ENCODE measurements around the gene ACIN1.
A peak's percentile ranks its signal among the peaks of the same experiment; 100 is the strongest.

ACIN1 gene

DNA sequence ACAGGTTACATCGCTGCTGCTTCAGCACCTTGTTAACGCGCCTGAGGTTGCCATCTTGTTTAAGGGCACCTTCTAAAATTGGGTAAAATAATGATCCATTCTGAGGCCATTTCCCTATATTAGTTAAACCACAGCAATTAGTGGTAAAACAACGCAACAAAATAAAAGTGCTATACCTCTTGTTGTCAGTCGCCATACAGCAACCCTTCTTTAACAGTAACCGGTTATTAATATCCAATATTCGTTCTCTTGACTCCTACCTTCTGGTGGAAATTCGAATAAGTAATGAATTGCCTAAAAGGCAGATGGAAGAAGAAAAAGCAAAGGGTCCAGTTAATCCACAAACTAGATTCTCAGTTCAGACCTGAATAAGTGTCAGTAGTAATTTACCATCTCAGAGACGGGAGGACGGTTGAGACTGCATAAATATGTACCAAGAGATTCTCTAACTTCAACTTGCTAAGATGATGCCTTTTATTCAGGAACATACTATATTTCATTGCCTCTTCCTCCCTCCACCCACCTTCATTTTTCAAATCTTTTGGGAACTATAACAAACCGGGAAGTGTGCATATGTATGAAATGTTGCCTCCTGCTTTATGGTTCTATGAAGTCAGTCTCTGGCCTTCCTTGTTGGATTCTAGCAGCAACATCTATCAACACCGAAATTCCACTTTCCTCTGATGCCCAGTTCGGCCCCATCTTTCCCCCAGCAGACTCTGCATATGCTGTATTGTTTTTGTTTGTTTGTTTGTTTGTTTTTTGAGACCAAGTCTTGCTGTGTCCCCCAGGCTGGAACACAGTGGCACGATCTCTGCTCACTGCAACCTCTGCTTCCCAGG is 59.4 kb downstream of the ACIN1 start:
- Mint-ChIP-seq H3K27ac (peak overlapping the region; percentile 100), H3K4me1 (peaks cover 28% of the 10 kb centered on the region), H3K4me3 (peak overlapping the region; percentile 92), H3K9me3 (peaks cover 5% of the 10 kb centered on the region), H3K36me3 (peaks cover 15% of the 10 kb centered on the region), H3K27me3 (no peaks in the 10 kb centered on the region)

DNA sequence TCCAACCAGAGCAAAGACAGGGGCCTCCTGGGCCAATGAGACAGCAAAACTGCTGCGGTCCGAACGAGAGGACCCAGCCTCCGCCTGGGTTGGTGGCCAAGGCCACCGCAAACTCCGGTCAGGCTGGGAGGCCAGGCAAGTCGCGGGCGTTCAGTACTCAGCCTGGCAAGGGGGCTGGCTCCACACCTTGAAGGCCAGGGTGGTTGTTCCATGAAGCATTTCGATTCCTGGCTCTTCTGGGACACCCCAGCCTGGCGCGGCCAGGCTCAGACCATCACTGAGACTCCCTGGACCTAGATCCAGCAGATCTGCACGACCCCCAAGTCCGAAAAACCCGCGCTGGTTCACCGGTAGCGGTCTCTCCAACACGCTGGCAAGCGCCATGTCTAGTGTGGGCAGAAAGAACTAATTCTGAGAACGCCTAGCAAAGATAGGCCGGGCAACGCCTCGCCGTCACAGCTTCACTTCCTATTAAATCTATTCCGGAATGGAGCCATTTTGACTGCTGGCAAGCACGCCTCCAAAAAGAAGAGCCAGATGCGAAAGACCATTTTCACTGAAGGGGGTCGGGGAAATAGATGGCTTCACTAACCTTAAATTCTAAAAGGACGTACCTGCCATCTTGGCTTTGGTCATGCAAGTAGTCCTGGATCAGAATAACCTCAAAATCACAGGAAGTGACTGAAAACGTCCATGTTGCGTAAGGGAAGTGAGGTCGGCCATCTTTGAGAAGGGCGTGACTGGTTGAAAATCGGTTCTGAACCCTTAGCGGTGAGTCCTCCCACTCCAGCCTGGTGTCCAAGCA is 60.2 kb downstream of the ACIN1 start, which contains the start of gene PSMB5:
TSS of gene PSMB5 (minus strand) at position 403 of the 805 bp plus-strand sequence. CDS start at position 384, 19 bp downstream.
- peak within 1 kb of the TSS; percentile 92 for H3K4me3 Mint-ChIP-seq
- H3K4me1 Mint-ChIP-seq = peaks cover 28% of the 10 kb centered on the region

DNA sequence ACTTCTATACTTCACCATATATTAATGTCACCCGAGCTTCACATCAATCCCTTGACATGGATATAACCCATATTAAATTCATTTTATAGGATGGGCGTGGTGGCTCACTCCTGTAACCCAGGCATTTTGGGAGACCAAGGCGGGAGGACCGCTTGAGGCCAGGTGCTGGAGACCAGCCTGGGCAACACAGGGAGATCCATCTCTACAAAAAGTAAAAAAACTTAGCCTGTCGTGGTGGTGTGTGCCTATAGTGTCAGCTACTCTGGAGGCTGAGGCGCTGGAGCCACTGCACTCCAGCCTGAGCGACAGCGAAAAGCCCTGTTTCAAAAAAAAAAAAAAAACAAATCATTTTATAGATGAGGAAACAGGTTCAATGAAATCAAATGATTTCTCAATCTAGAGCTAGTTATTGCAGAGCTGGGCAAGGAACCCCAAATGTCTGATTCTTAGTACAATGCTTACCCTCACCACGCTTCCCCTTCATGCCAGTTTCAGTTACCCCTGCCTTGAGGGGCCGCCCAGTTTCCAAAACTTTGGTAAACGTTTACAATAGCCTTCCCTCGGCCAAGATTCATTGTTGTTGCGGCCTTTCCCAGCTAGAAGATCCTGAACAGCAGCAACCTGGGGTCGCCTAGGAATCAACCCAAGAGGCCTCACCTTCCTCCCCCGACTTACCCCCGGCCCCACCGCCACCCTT is 61.0 kb downstream of the ACIN1 start:
- peaks cover 19% of the 10 kb centered on the region for H3K36me3 Mint-ChIP-seq
- H3K27me3 Mint-ChIP-seq = no peaks in the 10 kb centered on the region
- H3K9me3 Mint-ChIP-seq = peaks cover 5% of the 10 kb centered on the region
- peaks cover 35% of the 10 kb centered on the region for H3K4me1 Mint-ChIP-seq
- peak overlapping the region; percentile 100 for H3K27ac Mint-ChIP-seq
- peak overlapping the region; percentile 92 for H3K4me3 Mint-ChIP-seq

More for the DNA sequence above, 60.2 kb downstream of the ACIN1 start, which contains the start of gene PSMB5:
- Mint-ChIP-seq H3K27ac (peak within 1 kb of the TSS; percentile 100), H3K9me3 (peaks cover 5% of the 10 kb centered on the region), H3K27me3 (no peaks in the 10 kb centered on the region), H3K36me3 (peaks cover 15% of the 10 kb centered on the region)

DNA sequence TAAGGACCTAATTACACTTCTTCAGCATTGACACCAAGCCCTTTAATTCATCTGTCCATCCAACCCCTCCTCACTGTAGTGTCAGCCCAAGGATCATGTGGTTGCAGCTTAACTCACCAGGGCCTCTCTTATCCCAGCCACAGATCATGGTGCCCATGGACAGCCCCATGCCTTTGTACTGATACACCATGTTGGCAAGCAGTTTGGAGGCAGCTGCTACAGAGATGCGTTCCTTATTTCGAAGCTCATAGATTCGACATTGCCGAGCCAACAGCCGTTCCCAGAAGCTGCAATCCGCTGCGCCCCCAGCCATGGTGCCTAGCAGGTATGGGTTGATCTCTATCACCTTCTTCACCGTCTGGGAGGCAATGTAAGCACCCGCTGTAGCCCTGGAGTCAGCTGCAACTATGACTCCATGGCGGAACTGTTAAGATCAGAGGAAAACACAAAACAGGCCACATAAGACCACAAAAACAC is 61.6 kb downstream of the ACIN1 start:
- Mint-ChIP-seq H3K4me3 (peak overlapping the region; percentile 92), H3K27me3 (no peaks in the 10 kb centered on the region), H3K4me1 (peaks cover 40% of the 10 kb centered on the region), H3K9me3 (peaks cover 5% of the 10 kb centered on the region), H3K36me3 (peaks cover 22% of the 10 kb centered on the region), H3K27ac (peak overlapping the region; percentile 100)

DNA sequence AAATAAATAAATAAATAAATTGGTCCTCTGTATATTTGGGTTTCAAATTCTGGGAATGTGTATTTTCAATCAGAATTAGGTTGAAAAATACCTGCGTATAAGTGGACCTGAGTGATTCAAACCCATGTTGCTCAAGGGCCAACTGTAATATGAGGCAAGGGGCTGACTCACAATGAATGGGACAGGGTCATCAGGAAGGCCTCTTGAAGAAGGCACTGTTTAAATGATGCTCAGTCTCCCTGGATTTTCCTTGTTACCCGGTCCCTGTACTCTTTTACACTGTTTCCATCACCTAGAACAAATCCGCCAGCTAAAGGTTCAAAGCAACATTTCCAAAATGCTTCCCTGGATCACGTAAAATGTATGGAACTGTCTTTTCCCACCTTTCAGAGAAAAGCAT is 64.0 kb downstream of the ACIN1 start:
- Mint-ChIP-seq H3K9me3 (peaks cover 5% of the 10 kb centered on the region), H3K4me1 (peaks cover 48% of the 10 kb centered on the region), H3K36me3 (peaks cover 26% of the 10 kb centered on the region), H3K27ac (peak overlapping the region; percentile 65), H3K27me3 (no peaks in the 10 kb centered on the region), H3K4me3 (peak overlapping the region; percentile 65)

DNA sequence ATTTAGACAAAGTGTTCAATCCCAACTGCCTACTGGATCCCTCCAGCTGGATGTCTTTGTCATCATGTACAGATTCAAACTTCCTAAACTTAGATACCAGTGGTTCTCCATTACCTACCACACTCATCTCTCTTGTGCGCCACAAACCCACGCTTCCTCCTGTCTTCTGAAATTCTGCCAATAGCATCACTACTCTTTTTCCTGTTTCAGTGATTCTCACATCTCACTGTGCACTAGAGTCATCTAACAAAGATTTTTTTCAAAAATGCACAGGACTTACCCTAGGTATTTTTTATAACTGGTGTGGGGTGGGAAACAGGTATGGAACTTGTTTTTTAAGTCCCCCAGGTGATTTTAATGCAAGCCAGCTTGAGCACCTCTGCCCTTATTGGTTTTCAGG is 66.1 kb downstream of the ACIN1 start:
- Mint-ChIP-seq H3K27ac (peak overlapping the region; percentile 63), H3K4me3 (peak overlapping the region; percentile 75), H3K4me1 (peaks cover 59% of the 10 kb centered on the region), H3K27me3 (no peaks in the 10 kb centered on the region), H3K36me3 (peaks cover 35% of the 10 kb centered on the region), H3K9me3 (no peaks in the 10 kb centered on the region)

DNA sequence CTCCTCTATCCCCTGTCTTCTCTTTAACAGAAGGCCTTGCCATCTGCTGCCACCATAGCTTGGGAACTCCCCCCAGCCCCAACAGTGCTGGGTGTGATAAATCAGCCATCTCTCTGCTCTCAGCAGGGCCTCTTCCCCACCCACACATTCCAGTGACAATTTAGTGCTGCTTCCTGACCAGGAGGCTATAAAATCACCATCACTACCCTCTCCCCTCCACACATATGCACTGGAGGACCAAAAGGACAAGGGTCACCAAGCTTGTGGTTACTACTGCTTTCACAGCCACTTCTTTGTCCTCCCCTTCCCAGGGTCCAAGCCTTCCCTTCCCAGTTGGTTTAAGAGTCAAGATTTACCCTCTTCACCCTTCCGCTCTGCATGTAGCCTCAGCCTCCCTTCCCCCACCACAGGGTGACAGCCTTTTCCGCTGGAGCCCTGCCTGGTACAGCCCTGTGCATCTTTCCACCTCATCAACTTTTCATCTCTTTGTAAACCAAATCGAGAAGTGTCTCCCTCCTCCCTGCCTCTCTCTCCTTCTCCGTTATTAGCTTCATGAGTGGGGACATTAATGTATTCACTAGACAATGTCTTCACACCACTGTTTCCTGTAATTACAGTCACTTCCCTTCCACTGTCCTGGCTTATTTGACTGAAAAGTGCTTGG is 69.7 kb downstream of the ACIN1 start:
- H3K4me1 Mint-ChIP-seq = peaks cover 75% of the 10 kb centered on the region
- no peaks in the 10 kb centered on the region for H3K27me3 Mint-ChIP-seq

DNA sequence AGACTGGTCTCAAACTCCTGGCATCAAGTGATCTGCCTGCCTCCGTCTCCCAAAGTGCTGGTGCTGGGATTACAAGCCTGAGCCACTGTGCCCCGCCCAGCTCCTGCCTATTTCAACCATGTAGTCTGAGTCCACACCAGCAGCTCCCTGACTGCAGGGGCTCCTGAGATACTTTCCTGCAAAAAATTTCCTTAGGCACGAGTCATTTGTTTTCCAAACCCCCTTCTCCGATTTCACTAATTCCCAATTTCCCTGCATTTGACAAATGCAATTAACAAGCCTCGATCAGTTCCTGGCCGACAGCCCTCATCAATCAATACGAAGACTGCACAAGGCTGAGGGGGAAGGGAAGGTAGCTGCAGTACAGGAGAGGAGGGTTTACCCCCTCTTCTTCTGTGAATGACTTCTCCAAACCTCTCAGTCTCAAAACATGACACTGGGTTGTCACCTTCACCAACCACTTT is 70.3 kb downstream of the ACIN1 start:
- peaks cover 25% of the 10 kb centered on the region for H3K36me3 Mint-ChIP-seq
- peaks cover 78% of the 10 kb centered on the region for H3K4me1 Mint-ChIP-seq
- peak overlapping the region; percentile 53 for H3K4me3 Mint-ChIP-seq
- H3K27me3 Mint-ChIP-seq = no peaks in the 10 kb centered on the region
- H3K27ac Mint-ChIP-seq = peak overlapping the region; percentile 93
- no peaks in the 10 kb centered on the region for H3K9me3 Mint-ChIP-seq

More for the DNA sequence above, 69.7 kb downstream of the ACIN1 start:
- Mint-ChIP-seq H3K36me3 (peaks cover 25% of the 10 kb centered on the region), H3K27ac (peak overlapping the region; percentile 93), H3K4me3 (peak overlapping the region; percentile 53), H3K9me3 (no peaks in the 10 kb centered on the region)

DNA sequence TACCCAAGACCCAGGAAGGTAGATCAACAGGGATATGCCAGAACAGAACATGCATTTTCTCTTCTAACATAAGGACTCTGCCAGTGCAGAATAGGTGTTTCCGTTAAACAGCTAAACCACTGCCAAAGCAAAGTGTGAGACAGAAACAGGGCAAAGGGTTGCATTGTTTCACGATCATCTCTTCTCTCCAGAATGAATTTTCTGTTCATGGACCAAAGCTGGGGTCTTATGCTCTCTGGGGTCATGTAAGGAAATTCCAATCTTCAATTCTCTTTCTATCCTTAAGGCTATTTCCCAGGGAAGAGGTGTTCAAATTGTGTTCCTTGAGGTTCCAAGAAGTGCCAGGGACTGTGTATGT is 71.2 kb downstream of the ACIN1 start:
- no peaks in the 10 kb centered on the region for H3K9me3 Mint-ChIP-seq
- H3K4me3 Mint-ChIP-seq = no peak overlapping the region
- peaks cover 69% of the 10 kb centered on the region for H3K4me1 Mint-ChIP-seq
- no peaks in the 10 kb centered on the region for H3K27me3 Mint-ChIP-seq
- H3K27ac Mint-ChIP-seq = peak overlapping the region; percentile 78
- peaks cover 21% of the 10 kb centered on the region for H3K36me3 Mint-ChIP-seq

DNA sequence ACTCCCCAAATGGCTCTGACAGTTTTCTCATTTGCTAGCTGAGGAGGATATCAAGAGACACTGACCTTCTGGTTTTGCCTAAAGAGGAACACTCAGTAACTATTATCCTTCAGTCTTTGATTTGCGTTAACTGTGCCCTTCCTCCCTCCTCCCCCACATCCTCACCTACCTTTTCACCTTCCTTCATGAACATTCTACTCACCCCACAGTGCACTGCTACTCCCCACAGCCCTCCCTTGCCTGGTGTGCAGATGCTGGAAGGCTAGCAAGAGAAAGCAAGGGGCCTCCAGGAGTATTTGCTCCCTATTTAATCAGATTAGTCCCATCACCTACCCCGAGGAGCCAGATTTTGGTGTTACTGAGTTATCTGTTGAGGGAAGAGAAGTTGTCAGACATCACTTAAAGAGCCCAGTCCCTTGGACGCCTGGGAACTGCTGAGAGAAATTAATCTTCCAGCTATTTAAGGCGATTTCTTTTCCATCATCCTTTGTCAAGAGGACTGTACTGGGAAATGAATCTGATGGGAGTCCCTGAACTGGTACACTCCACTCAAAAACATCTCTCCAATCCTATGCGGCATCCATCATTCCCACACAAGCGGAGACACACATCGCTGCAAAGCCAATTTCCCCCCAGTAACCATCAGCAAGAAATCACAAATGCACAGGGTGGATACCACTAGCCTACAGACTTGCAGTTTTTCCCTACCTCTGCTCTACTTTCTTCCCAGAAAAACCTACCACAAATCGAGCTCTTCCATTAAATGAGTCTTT is 71.7 kb downstream of the ACIN1 start:
- Mint-ChIP-seq H3K27ac (peak overlapping the region; percentile 78), H3K36me3 (peaks cover 18% of the 10 kb centered on the region), H3K27me3 (no peaks in the 10 kb centered on the region), H3K4me3 (peak overlapping the region; percentile 40), H3K9me3 (no peaks in the 10 kb centered on the region), H3K4me1 (peaks cover 66% of the 10 kb centered on the region)

DNA sequence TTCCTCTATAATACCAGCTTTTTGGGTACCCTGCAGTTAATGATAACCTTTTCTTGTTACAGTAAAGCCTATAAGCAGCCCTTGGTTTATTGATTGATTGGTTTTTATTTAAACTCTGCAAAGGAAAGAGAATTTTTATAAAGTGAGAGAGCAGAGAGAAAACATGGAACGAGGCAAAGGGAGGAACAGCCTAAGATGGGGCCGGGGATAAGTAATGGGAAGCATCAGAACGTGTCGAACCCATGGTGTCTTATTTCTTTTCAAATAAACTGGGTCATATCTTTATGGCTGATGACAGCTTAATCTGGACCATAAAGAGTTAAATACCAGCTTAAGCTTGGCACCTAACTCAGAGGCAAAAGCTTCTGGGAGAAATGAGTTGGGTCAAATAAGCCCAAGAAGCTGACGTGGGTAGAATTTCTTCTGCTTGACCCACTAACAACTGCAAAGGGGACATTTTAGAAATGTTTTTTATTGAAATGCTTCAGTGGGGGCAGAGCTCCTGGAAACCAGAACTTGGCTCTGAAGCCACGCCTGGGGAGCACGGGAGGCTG is 73.0 kb downstream of the ACIN1 start:
- Mint-ChIP-seq H3K36me3 (peaks cover 16% of the 10 kb centered on the region), H3K27me3 (no peaks in the 10 kb centered on the region), H3K27ac (peak overlapping the region; percentile 87), H3K4me3 (peak overlapping the region; percentile 89), H3K9me3 (no peaks in the 10 kb centered on the region), H3K4me1 (peaks cover 61% of the 10 kb centered on the region)

DNA sequence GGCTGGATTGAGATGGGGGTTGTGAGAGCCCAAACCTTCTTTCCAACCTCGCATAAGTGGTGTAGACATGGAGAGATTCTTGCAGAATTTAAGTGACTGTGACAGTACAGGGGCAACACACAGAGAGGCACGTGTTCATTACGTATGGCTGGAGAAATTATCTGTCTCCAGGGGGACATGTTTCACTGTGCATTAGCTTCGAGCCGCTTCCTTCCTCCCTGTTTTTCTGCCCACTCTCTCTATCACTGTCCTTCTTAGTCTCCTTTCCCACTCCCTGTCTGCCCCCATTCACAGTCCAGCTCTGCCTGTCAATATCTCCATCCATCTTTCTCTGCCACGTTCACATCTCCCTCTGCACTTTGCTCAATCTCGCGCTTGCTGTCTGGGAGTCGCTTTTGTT is 73.5 kb downstream of the ACIN1 start:
- H3K27ac Mint-ChIP-seq = peak overlapping the region; percentile 87
- H3K27me3 Mint-ChIP-seq = no peaks in the 10 kb centered on the region
- peaks cover 16% of the 10 kb centered on the region for H3K36me3 Mint-ChIP-seq
- peaks cover 61% of the 10 kb centered on the region for H3K4me1 Mint-ChIP-seq
- H3K4me3 Mint-ChIP-seq = peak overlapping the region; percentile 89
- no peaks in the 10 kb centered on the region for H3K9me3 Mint-ChIP-seq

DNA sequence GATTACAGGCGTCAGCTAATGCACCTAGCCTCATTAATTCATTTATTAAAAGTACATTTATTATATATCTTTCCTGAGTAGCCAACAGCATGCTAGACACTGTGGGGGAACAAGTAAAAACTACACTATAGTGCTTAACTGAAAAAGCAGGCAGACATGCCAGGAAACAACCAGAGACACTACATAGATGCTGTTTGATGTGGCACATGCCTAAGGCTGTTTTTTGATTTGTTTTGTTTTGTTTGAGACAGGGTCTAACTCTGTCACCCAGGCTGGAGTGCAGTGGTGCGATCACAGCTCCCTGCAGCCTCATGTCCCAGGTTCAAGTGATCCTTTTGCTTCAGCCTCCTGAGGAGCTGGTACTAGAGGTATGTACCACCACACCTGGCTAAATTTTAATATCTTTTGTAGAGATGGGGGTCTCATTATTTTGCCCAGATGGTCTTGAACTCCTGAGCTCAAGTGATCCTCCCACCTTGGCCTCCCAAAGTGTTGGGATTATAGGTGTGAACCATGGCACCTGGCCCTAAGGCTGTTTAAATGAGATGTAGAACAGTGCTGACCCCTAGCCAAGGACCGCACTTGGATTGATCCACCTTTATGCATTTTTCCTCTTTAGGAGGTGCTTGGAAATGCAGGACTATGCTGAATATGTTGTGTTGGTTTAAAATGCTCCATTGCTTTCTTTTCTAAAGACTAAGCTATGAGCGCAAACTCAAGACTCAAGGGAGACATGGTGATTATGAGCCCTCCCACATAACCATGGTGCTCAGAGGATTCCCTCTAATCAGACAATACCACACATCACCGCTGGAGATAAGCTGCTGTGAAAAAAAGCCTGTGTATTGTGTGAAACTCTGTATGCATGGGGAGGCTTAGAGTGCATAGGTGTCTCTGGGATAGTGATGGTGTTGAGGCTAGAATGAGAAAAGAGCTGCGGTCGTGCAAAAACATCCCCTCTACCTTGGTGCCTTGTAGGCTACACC is 74.5 kb downstream of the ACIN1 start:
- no peaks in the 10 kb centered on the region for H3K27me3 Mint-ChIP-seq
- H3K27ac Mint-ChIP-seq = peak overlapping the region; percentile 68
- H3K36me3 Mint-ChIP-seq = peaks cover 12% of the 10 kb centered on the region
- peak overlapping the region; percentile 89 for H3K4me3 Mint-ChIP-seq
- H3K9me3 Mint-ChIP-seq = no peaks in the 10 kb centered on the region
- H3K4me1 Mint-ChIP-seq = peaks cover 59% of the 10 kb centered on the region
